ENCODE data around the gene COL4A3.
"Not testable (repeated sequence)": the region's sequence is repeated elsewhere in the genome, so short reads cannot be mapped to it uniquely, and the experiment has no call there.

Gene COL4A3

GRCh38 chr2:227214622-227215041, 50.2 kb downstream of the COL4A3 start:
- DNase-seq (ENCODE audit: low read depth) = no peak

- no peak for DNase-seq (ENCODE audit: low read depth)
Observed at GRCh38 chr2:227219312-227220105, 55.1 kb downstream of the COL4A3 start.

GRCh38 chr2:227221120-227221519, 56.7 kb downstream of the COL4A3 start:
- DNase-seq (ENCODE audit: low read depth) = no peak

- no peak for DNase-seq (ENCODE audit: low read depth)
Observed at GRCh38 chr2:227222292-227222691, 57.9 kb downstream of the COL4A3 start.

GRCh38 chr2:227225641-227226040, 61.2 kb downstream of the COL4A3 start:
- DNase-seq (ENCODE audit: low read depth) = not testable (repeated sequence)

GRCh38 chr2:227228061-227228667, 63.7 kb downstream of the COL4A3 start:
- DNase-seq (ENCODE audit: low read depth) = no peak

GRCh38 chr2:227230151-227230550, 65.7 kb downstream of the COL4A3 start:
- DNase-seq (ENCODE audit: low read depth) = no peak

- DNase-seq (ENCODE audit: low read depth) = no peak
Observed at GRCh38 chr2:227234429-227234828, 70.0 kb downstream of the COL4A3 start.

GRCh38 chr2:227237786-227238185, 73.4 kb downstream of the COL4A3 start:
- no peak for DNase-seq (ENCODE audit: low read depth)

DNA sequence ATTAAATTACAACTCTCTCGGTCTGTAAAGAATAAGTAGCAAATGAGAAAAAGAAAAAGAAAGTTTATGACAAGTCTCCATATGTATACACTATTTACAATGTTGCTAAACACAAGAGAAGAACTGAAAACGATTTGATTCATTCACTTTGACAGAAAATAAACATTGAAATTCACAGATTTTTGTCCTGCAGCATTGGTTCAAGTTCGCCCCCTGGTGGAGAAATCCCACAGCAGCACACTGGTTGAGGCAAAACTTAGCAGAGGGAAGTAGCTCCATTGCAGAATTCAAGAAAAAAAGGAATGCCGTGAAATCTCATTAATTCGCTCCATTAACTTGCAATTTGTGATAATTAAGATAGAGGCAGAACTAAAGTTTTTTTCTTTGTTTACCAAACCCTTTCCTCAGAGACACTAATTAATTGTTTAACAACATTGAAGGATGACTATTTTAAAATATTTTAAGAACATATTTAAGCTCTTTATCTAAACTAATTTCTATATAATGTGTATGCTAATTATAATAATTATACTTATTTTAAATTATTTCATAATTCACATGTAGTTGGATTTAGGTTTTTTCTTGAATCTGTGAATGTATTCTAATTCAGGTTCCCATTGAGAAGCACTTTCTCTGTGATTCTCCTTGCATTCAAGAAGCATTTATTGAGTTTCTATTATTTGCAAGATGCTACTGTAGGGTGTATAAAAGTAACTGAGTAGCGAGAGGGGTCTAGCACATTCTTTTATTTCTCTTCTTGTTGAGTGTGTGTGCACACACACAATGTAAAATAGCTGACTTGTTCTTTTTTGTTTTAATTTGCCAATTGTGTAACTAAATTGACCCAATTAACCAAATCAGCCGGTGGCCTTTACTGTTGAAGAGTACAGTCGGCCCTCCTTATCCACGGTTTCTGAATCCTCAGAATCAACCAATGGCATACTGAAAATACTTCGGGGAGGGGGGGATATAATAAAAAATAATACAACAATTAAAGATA, 74.1 kb downstream of the COL4A3 start:
- DNase-seq (ENCODE audit: low read depth) = peak; percentile 31

GRCh38 chr2:227241005-227241404, 76.6 kb downstream of the COL4A3 start:
- no peak for DNase-seq (ENCODE audit: low read depth)

DNA sequence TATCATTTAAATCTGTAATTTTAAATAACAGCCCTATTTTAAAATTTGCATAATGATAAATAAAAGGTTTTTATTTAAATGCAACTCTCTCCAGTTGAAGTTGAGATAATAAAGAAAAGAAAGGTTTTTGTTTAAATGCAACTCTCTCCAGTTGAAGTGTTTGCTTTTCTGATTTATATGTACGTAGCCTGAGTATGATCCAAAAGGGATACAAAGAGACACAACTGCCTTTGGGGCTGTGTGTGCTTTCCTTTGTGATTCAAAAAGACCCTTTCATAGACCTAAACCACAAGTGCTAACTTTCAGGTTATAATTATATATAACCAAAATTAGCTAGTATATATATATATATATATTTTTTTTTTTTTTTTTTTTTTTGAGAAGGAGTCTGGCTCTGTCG, 84.5 kb downstream of the COL4A3 start:
- DNase-seq (ENCODE audit: low read depth) = no peak

DNA sequence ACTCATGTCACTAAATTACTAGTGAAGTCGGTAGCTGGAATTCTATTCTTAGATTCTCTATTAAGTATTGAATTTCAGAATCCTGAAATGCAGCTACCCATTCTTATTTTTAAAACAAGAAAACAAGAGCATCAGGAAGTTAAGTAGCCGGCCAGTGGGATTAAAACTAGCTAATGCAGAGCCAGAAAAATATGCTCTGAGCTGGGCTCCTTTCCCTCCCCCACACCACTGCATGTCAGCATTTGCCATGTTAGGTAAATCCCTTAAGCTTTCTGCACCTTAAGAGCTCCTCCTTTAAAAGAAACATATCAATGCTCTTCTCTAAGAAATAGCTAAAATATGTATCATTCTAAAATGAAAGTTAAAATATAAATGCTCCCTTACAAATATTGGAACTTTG, 88.4 kb downstream of the COL4A3 start:
- DNase-seq (ENCODE audit: low read depth) = no peak

- DNase-seq (ENCODE audit: low read depth) = no peak
Observed at GRCh38 chr2:227256605-227257004, 92.2 kb downstream of the COL4A3 start.

- DNase-seq (ENCODE audit: low read depth) = no peak
Observed at GRCh38 chr2:227257820-227258219, 93.4 kb downstream of the COL4A3 start.

DNA sequence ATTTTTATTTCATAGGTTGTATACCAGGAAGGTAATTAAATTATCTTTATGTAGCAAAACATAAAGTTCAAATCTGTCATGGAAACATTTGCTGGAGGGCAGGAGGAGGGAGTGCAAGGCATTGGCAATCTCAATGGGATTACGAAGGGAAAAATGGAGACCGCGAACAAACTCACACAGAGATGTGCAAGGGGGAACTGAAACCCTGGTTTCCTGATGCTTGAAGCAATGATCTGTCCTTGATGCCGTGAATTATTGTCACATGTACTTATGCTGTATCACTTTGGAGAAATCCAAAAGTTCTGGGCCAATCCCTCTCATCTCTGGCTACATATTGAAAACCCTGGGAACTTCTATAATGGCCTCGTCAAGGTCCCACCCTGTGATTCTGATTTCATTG, 95.6 kb downstream of the COL4A3 start:
- DNase-seq (ENCODE audit: low read depth) = no peak

- no peak for DNase-seq (ENCODE audit: low read depth)
Observed at GRCh38 chr2:227267410-227268115, 103.1 kb downstream of the COL4A3 start.

GRCh38 chr2:227280895-227281294, 116.5 kb downstream of the COL4A3 start:
- no peak for DNase-seq (ENCODE audit: low read depth)

DNA sequence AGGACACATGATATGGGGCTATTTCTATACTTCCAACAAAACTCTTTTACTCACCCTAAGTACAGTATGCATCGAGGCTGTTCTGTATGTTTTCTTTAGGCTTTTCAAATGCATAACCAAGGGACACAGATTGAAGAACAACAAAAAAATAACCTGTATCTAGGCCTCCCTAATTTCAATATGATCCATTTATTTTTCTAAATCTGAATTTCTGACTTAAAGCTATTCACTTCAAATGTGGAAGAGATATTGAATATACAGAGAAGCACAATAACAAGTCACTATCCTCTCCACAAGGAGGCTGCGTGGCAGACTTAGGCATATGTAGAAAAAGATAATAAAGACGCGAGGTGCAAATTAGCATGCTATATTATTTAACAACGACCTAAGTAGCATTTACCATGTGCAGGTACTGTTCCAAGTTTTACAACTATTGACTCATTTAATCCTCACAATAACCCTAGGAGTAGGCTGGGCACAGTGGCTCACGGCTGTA, 121.4 kb downstream of the COL4A3 start:
- DNase-seq (ENCODE audit: low read depth) = no peak

- DNase-seq (ENCODE audit: low read depth) = no peak
Observed at GRCh38 chr2:227287771-227288170, 123.3 kb downstream of the COL4A3 start.

- DNase-seq (ENCODE audit: low read depth) = no peak
Observed at GRCh38 chr2:227292314-227292713, 127.9 kb downstream of the COL4A3 start.

DNA sequence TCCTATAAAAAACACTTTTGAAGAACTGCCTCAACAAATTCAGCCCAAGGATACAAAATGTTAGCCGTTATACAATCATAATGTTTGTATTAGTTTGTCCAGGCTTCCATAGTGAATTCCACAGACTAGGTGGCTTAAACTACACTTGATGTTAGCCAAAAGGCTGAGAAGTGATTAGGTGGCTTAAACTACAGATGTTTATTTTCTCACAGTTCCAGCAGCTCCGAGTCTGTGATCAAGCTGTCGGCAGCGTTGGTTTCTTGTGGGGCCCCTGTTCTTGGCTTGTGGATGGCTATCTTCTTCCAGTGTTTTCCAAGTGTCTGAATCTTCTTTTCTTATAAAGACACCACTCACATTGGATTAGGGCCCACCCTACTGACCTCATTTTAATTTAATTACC, 129.1 kb downstream of the COL4A3 start:
- DNase-seq (ENCODE audit: low read depth) = no peak

All from CMK (cell line).